Prostate gland (tissue), 2 donors: ENCODE results near the gene MYADM. TPM values are rescaled to one million over a fixed set of nuclear protein-coding genes. Genes with fewer than 3 reads are reported as not detected.

Experiments
- DNase-seq: peaks from one replicate; pipeline ENCODE4 v3.0.0-alpha.2; 2019; ENCODE audit warnings: low spot score
- H3K27ac ChIP-seq, 2 donors: fragments of 200-600 bp; sonication (generic); 2 replicates each; pipeline ENCODE4 v1.5.1; 2017 to 2019
- H3K27me3 ChIP-seq: fragments of 200-600 bp; sonication (generic); replicated peaks from 2 replicates; pipeline ENCODE4 v1.5.1; 2019; ENCODE audit not compliant: insufficient read depth
- H3K36me3 ChIP-seq, 2 donors: fragments of 200-600 bp; sonication (generic); 1 replicate in 1 of 2; 2 replicates in 1 of 2; pipeline versions ENCODE4 v1.5.1 to v1.8.1; 2017 to 2019
- H3K4me1 ChIP-seq: fragments of 200-600 bp; sonication (generic); replicated peaks from 2 replicates; pipeline ENCODE4 v1.5.1; 2019
- H3K4me3 ChIP-seq, 2 donors: fragments of 200-600 bp; sonication (generic); 2 replicates each; pipeline ENCODE4 v1.5.1; 2017 to 2019
- H3K9me3 ChIP-seq: fragments of 200-600 bp; sonication (generic); 2 replicates; pipeline ENCODE4 v1.5.1; 2017
- POLR2A ChIP-seq: fragments of 450-650 bp; IDR thresholded peaks from one replicate; pipeline ENCODE4 v1.6.1; 2016; ENCODE audit warnings: antibody characterized with exemption, mild to moderate bottlenecking
- POLR2AphosphoS5 ChIP-seq: sonication (generic); formaldehyde crosslinking; IDR thresholded peaks from one replicate; pipeline ENCODE4 v1.6.1; 2017; ENCODE audit warnings: antibody characterized with exemption
- WGBS: methylation state at CpG from one replicate; pipeline ENCODE4 v1.1.5; 2018; 5-methylcytosine and 5-hydroxymethylcytosine counted together
- intact Hi-C: fragments of 100-400 bp; cut with DNase I; formaldehyde crosslinking; loops from one replicate; pipeline ENCODE4 v1.14.2; 2022
- total RNA-seq, 2 donors: library from RNA; depleted of rRNA; stranded (reverse); fragments of >200 nt; gene quantifications; one replicate each; pipeline ENCODE4 v1.1.0, GENCODE V29; 2016
- TF ChIP-seq, protein P1 (sequence below), 4 experiments: fragments of 200-600 bp in 2 of 4; fragments of 450-650 bp in 2 of 4; sonication (generic) in 2 of 4; IDR thresholded peaks; 1 replicate in 3 of 4; 2 replicates in 1 of 4; pipeline ENCODE4 v1.5.1; 2016 to 2019; ENCODE audit warnings: antibody characterized with exemption in 4 of 4, mild to moderate bottlenecking in 2 of 4, moderate library complexity in 2 of 4

The MYADM gene
- total RNA-seq, 2 donors from 2014 or later: 56.4 to 96.3 TPM

DNA sequence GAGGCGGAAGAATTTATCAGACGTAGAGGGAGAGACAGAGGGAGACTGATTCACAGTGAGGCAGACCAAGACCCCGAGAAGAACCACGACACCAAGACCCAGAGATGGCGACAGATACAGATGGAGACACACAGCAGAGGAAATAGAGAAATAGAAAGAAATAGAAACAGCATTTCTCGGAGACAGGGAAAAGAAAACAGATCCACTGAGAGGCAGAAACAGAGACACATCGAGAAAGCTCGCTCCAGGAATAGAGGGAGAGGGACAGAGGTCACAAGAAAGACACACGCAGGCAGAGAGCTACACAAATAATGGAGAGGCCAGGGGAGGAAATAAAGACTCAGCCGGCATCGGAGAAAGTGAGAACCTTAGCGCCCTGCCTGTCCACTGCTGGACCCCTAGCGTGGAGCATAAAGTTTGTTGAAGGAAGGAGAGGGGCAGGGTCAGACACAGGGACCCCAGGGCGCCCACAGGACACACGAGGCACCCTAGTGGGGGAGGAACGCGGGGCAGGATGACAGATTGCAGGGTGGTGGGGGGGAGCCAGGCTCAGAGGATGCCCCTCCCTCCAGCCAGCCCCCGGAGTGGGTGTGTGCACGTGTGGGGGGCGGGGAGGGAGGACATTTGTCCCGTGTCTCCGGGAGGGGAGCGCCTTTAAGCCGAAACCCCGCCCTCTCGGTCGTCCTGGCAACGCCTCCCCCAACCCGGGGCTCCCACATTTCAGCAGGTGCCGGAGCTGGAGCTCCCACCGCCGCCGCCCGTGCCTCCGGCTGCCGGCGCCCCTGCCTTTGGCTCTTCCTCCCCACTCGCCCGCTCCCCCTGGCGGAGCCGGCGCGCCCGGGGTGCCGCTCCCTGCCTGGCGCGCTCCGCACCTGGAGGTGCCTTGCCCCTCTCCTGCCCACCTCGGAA lies 14.1 kb downstream of the MYADM start, which contains the start of gene PRKCG:
TSS of gene PRKCG (plus strand) at position 716 of the 909 bp plus-strand sequence. CDS start 298 bp downstream, outside the sequence.
- Histone ChIP-seq H3K27ac (no peak within 1 kb of the TSS), H3K9me3 (no peaks in the 10 kb centered on the region), H3K27me3 (peaks cover 17% of the 10 kb centered on the region), H3K4me3 (peak within 1 kb of the TSS; percentile 9 to 16), H3K4me1 (peaks cover 6% of the 10 kb centered on the region), H3K36me3 (no peaks in the 10 kb centered on the region)
- intact Hi-C loops: no loop called here
- no peak for DNase-seq
- 3% methylated on average over 48 of the region's 49 CpGs for WGBS
- TF ChIP-seq, protein P1, sequence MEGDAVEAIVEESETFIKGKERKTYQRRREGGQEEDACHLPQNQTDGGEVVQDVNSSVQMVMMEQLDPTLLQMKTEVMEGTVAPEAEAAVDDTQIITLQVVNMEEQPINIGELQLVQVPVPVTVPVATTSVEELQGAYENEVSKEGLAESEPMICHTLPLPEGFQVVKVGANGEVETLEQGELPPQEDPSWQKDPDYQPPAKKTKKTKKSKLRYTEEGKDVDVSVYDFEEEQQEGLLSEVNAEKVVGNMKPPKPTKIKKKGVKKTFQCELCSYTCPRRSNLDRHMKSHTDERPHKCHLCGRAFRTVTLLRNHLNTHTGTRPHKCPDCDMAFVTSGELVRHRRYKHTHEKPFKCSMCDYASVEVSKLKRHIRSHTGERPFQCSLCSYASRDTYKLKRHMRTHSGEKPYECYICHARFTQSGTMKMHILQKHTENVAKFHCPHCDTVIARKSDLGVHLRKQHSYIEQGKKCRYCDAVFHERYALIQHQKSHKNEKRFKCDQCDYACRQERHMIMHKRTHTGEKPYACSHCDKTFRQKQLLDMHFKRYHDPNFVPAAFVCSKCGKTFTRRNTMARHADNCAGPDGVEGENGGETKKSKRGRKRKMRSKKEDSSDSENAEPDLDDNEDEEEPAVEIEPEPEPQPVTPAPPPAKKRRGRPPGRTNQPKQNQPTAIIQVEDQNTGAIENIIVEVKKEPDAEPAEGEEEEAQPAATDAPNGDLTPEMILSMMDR (IDR thresholded peaks at IDR 0.05): peak in 3 of 4 experiments; percentile 31 to 60 (median 45)
- TF ChIP-seq POLR2A: no peak

DNA sequence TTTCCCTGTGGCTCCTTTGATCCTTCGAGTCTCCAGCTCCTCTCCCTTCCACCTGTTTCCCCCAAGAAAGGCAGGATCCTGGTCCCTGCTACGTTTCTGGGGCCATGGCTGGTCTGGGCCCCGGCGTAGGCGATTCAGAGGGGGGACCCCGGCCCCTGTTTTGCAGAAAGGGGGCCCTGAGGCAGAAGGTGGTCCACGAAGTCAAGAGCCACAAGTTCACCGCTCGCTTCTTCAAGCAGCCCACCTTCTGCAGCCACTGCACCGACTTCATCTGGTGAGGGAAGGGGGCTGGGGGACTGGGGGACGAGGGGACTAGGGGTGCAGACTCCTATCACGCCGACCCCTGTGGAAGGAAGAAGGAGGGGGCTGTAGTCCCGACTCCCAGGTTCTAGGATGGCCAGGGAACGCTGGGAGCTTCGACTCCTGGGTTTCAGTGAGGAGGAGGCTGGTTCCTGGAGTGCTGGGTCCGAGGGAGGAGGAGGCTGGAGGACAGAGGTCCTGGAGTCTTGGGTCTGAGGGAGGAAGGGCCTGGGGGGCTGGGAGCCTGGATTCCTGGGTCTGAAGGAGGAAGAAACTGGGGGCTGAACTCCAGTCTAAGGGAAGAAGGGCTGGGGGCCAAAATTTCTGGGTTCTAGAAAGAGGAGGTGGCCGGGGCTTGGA lies 14.8 kb downstream of the MYADM start:
- no peak for DNase-seq
- no peak overlapping the region for H3K27ac ChIP-seq
- TF ChIP-seq POLR2AphosphoS5 (no peak), POLR2A (no peak)
- TF ChIP-seq, protein P1 (IDR thresholded peaks at IDR 0.05): no peak
- no peaks in the 10 kb centered on the region for H3K36me3 ChIP-seq
- peaks cover 17% of the 10 kb centered on the region for H3K27me3 ChIP-seq
- no peaks in the 10 kb centered on the region for H3K9me3 ChIP-seq
- peaks cover 6% of the 10 kb centered on the region for H3K4me1 ChIP-seq
- H3K4me3 ChIP-seq: no peak overlapping the region
- 5% methylated on average over 18 of the region's 18 CpGs for WGBS
- intact Hi-C loops: no loop called here

DNA sequence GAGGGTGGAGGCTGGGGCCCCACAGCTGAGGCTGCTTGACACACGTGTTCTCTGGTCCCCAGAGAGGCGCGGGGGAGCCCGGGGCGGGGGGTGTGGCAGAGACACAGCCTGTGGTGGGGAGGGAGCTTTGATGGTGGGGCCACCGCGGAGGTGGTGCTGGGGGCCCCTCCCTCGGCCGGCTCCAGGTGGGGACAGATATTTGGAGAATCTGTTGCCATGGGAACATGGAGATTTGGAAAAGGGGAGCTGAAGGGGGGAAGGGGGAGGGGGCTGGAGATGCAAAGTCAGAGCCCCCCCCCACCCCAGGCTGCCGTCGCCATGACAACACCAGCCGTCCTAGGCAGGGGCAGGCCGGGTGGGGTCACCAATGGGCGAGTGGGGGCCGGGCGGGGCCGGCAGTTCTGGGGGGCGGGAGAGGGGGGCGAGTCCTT lies 15.6 kb downstream of the MYADM start:
- no peak for DNase-seq
- H3K27ac ChIP-seq: no peak overlapping the region
- no peak overlapping the region for H3K4me3 ChIP-seq
- intact Hi-C loops: no loop called here
- TF ChIP-seq, protein P1 (IDR thresholded peaks at IDR 0.05): no peak
- TF ChIP-seq POLR2AphosphoS5: no peak
- no peak for TF ChIP-seq POLR2A
- peaks cover 6% of the 10 kb centered on the region for H3K4me1 ChIP-seq
- H3K36me3 ChIP-seq: no peaks in the 10 kb centered on the region
- WGBS: 1% methylated on average over 17 of the region's 19 CpGs
- H3K27me3 ChIP-seq: peaks cover 17% of the 10 kb centered on the region
- no peaks in the 10 kb centered on the region for H3K9me3 ChIP-seq

DNA sequence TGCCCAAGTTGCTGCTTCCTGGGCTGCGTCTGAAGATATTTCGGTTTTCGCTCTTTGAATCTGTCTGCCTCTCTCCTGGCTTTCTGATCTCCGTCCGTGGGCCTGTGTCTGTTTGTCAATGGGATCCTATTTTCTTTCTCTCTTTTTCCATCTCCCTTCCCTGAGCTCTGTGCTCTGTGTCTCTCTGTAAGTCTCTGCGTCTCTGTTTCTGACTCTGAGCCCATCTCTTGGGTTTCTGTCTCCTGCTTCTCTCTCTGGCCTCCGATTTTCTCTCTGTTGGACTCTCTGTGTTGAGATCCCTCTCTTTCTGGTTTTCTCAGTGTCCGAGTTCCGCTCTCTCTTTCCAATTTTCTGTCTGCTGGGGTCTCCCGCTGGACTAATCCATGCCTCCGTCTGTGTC lies 16.1 kb downstream of the MYADM start:
- H3K36me3 ChIP-seq: no peaks in the 10 kb centered on the region
- no peak for DNase-seq
- 26% methylated on average over 11 of the region's 11 CpGs for WGBS

More for the DNA sequence above, 16.1 kb downstream of the MYADM start:
- Histone ChIP-seq H3K4me3 (no peak overlapping the region), H3K27ac (no peak overlapping the region), H3K9me3 (no peaks in the 10 kb centered on the region), H3K27me3 (peaks cover 17% of the 10 kb centered on the region), H3K4me1 (peaks cover 6% of the 10 kb centered on the region)
- TF ChIP-seq POLR2A (no peak), POLR2AphosphoS5 (no peak)
- TF ChIP-seq, protein P1 (IDR thresholded peaks at IDR 0.05): no peak
- intact Hi-C loops: no loop called here
